Measurements from ENCODE around the gene LCP2.

LCP2 gene

GRCh38 chr5:170339780-170340167, 42.2 kb upstream of the LCP2 start:
- DNase-seq (ENCODE audit: low read depth in 2 of 2): no peak
- TF ChIP-seq, protein P1, sequence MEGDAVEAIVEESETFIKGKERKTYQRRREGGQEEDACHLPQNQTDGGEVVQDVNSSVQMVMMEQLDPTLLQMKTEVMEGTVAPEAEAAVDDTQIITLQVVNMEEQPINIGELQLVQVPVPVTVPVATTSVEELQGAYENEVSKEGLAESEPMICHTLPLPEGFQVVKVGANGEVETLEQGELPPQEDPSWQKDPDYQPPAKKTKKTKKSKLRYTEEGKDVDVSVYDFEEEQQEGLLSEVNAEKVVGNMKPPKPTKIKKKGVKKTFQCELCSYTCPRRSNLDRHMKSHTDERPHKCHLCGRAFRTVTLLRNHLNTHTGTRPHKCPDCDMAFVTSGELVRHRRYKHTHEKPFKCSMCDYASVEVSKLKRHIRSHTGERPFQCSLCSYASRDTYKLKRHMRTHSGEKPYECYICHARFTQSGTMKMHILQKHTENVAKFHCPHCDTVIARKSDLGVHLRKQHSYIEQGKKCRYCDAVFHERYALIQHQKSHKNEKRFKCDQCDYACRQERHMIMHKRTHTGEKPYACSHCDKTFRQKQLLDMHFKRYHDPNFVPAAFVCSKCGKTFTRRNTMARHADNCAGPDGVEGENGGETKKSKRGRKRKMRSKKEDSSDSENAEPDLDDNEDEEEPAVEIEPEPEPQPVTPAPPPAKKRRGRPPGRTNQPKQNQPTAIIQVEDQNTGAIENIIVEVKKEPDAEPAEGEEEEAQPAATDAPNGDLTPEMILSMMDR (IDR thresholded peaks at IDR 0.05; ENCODE audit: low read depth, low read length): no peak
- no peak overlapping the region for H3K4me3 ChIP-seq (replicated peaks in 1 of 2; ENCODE audit: low read depth in 2 of 2, low read length in 2 of 2)

DNA sequence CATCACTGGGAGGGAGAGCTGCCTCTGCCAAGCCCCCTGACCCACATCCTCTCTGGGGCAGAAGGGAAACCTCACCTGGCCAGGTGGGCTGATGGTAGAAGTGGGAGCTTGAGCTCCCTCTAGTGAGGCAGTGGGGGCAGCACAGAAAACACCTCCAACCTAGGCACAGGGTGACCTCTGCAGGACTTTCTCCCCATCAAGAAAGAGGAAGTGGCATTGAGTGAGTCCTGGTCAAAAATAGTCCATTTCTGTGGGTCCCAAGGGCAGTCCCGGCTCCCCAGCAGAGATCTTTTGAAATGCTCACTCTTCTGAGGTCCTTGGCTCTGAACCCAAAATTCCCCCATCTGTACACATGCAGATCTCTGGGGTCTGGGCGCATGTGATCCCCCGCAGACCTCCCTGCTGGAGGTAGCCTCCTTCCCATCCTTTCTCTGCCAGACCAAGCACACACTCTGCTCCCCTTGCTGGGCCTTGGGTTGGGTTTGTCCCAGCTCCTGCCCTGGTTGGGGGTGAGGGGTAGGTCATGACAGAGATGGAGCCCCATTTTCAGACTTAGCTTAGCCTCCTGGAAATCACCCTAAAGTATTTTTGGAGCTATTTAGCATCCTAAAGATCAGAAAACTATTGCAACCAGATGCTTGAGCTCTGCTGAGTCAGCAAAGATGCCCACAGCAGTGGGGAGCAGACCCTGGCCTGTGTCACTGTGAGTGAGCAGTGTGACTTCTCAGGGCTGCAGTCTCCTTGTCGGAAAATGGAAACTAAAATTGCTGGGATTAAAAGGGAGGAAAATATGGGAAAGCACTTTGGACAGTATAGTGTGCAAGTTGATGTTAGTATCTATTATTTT, 41.6 kb upstream of the LCP2 start:
- TF ChIP-seq, protein P1 (IDR thresholded peaks at IDR 0.05; ENCODE audit: low read depth, low read length): no peak
- no peak overlapping the region for H3K4me3 ChIP-seq (replicated peaks in 1 of 2; ENCODE audit: low read depth in 2 of 2, low read length in 2 of 2)
- DNase-seq (ENCODE audit: low read depth in 2 of 2): no peak

- no peak for DNase-seq (ENCODE audit: low read depth in 2 of 2)
- TF ChIP-seq, protein P1 (IDR thresholded peaks at IDR 0.05; ENCODE audit: low read depth, low read length): no peak
- no peak overlapping the region for H3K4me3 ChIP-seq (replicated peaks in 1 of 2; ENCODE audit: low read depth in 2 of 2, low read length in 2 of 2)
Observed at GRCh38 chr5:170338291-170338690, 40.7 kb upstream of the LCP2 start.

GRCh38 chr5:170337045-170337733, 39.6 kb upstream of the LCP2 start:
- TF ChIP-seq, protein P1 (IDR thresholded peaks at IDR 0.05; ENCODE audit: low read depth, low read length): no peak
- H3K4me3 ChIP-seq (replicated peaks in 1 of 2; ENCODE audit: low read depth in 2 of 2, low read length in 2 of 2): no peak overlapping the region
- DNase-seq (ENCODE audit: low read depth in 2 of 2): no peak

- TF ChIP-seq, protein P1 (IDR thresholded peaks at IDR 0.05; ENCODE audit: low read depth, low read length): no peak
Observed at GRCh38 chr5:170336065-170336464, 38.5 kb upstream of the LCP2 start.

DNA sequence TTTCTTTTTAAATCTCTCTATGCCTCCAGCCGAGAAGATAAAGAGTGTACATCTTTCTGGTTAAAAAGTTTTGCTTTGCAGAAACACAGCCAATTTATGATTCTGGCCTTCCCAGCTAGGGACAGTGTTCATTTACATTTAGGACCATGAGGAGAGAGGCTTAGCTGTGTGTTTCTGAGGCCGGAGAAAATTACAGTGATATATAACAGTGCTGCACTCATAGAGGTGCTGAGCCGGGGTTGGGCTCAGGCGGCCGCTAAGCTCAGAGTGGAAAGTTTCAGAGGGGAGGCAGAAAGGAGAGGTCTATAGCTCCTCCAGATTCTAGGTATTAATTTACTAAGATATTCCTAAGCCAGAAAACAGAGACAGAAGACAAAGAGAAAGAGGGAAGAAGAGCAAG, 37.0 kb upstream of the LCP2 start:
- TF ChIP-seq, protein P1 (IDR thresholded peaks at IDR 0.05; ENCODE audit: low read depth, low read length): no peak
- no peak overlapping the region for H3K4me3 ChIP-seq (replicated peaks in 1 of 2; ENCODE audit: low read depth in 2 of 2, low read length in 2 of 2)
- no peak for DNase-seq (ENCODE audit: low read depth in 2 of 2)

More at GRCh38 chr5:170336065-170336464, 38.5 kb upstream of the LCP2 start:
- H3K4me3 ChIP-seq (replicated peaks in 1 of 2; ENCODE audit: low read depth in 2 of 2, low read length in 2 of 2): no peak overlapping the region
- DNase-seq (ENCODE audit: low read depth in 2 of 2): no peak
